GM12864 (cell line): Measurements from ENCODE around the gene STAT3.
A peak's percentile ranks its signal among the peaks of the same experiment; 100 is the strongest.

Source experiments
- DNase-seq: peaks from one replicate; pipeline ENCODE4 v3.0.0-alpha.2; 2011; ENCODE audit warnings: low read depth
- H3K4me3 ChIP-seq: 2 replicates; pipeline ENCODE4 v1.5.1; 2011; ENCODE audit warnings: mild to moderate bottlenecking, low read depth, low read length, control low read depth
- TF ChIP-seq, protein P1 (sequence below): IDR thresholded peaks from 2 replicates; pipeline ENCODE4 v1.5.1; 2011; ENCODE audit warnings: low read depth, mild to moderate bottlenecking, moderate library complexity, low read length, control low read depth, inconsistent platforms; ENCODE audit errors: missing control alignments

STAT3 gene

DNA sequence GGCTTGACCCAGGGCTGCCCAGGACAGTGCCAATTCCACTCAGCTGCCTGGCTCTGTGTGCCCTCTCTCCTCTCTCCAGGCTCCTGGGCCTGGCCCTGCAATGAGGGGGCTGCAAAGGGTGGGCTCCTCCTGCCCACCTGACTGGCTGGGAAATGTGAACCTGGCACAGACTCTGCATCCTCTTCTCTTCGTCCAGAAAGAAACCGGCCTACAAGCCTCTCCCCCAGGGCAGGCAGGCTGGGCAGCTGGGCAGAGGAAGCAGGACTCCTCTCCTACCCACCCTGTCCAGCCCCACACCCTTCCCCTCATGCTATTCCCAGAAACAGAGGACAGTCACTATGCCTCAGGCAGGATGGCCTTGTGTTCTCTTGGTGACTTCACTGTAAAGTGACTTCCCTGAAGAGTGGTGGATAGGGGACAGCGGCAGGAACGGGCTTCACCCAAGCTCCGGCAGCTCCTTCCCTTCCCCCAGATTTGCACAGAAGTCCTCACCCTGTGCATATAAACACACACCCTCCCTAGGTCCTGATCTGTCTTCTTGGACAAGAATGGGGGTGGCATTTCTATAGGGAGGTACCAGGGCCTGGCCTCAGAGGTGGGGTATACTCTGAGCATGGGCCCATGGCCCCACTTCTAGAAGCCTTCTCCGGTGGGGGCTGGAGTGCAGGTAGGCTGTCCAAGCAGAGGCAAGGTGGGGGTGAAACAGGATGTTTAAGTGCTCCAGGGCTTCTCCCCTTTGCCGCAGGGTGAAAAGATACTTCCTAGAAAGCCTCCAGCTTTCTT lies 104.8 kb downstream of the STAT3 start:
- H3K4me3 ChIP-seq = no peak overlapping the region
- no peak for DNase-seq

DNA sequence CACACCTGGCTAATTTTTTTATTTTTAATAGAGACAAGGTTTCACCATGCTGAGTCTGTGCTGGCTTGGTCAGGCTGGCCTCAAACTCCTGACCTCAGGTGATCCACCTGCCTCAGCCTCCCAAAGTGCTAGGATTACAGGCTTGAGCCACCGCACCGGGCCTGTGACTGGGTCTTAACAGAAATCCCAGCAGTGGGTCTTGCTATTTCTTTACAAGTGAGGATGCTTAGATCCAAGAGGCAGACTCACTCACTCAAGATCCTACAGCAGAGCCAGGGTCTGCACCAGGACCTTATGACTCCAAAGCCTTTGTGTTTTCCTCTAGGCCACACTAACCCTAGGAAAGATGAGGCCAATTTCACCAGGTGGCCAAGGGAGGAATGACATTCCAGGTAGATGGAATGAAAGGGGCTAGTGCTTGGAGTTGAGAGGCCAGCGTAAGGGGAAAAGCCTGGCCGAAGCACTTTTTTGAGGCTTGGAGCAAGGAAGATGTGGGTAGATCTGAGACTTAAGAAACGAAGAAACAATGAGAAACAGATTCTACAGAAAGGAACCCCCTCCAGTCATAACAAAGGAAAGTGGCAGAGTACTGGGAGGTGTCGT lies 105.7 kb downstream of the STAT3 start:
- DNase-seq = no peak
- H3K4me3 ChIP-seq = no peak overlapping the region
- TF ChIP-seq, protein P1, sequence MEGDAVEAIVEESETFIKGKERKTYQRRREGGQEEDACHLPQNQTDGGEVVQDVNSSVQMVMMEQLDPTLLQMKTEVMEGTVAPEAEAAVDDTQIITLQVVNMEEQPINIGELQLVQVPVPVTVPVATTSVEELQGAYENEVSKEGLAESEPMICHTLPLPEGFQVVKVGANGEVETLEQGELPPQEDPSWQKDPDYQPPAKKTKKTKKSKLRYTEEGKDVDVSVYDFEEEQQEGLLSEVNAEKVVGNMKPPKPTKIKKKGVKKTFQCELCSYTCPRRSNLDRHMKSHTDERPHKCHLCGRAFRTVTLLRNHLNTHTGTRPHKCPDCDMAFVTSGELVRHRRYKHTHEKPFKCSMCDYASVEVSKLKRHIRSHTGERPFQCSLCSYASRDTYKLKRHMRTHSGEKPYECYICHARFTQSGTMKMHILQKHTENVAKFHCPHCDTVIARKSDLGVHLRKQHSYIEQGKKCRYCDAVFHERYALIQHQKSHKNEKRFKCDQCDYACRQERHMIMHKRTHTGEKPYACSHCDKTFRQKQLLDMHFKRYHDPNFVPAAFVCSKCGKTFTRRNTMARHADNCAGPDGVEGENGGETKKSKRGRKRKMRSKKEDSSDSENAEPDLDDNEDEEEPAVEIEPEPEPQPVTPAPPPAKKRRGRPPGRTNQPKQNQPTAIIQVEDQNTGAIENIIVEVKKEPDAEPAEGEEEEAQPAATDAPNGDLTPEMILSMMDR = no peak

More for the DNA sequence above, 104.8 kb downstream of the STAT3 start:
- TF ChIP-seq, protein P1 = no peak

- TF ChIP-seq, protein P1 = no peak
- H3K4me3 ChIP-seq = no peak overlapping the region
- DNase-seq = no peak
Observed at GRCh38 chr17:42281571-42282096, 106.6 kb downstream of the STAT3 start.

GRCh38 chr17:42279776-42280630 lies 108.2 kb downstream of the STAT3 start:
- no peak overlapping the region for H3K4me3 ChIP-seq
- TF ChIP-seq, protein P1 = no peak
- no peak for DNase-seq

- H3K4me3 ChIP-seq = no peak overlapping the region
- TF ChIP-seq, protein P1 = no peak
- no peak for DNase-seq
Observed at GRCh38 chr17:42277342-42277712, 110.9 kb downstream of the STAT3 start.

DNA sequence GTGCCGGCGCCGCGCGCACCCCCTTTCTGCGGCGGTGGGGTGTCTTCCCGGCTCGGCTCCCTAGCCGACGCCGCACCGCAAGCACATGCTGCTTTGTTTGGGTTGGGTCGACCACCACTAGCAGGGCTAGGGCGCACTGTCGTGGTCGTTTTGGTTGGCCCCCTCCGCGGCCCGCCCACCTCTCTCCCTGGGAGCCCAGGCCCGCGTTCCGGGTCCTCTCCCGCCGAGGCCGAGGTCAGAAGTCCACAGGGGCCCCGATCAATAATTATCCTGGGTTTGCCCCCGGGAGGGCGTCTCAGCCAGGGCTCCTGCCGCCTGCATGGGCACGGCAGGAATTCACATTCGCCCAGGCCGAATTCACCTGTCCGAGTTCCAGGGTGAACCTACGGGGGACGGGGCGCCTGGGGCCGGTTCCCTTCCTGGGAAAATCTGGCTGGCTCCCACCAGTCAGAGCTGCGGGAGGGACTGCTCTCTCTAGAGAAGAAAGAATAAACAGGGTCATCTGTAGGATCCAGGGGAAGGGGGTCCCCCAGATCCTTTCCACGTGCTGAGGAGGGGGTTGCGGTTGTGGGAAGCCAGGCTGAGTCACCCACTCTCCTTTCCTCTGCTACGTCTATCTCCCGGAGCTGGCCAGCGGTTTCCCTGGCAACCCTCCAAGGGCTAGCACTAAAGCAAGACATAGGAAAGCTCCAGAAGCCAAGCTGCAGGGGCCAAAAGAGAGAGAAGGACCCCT lies 111.5 kb downstream of the STAT3 start:
- H3K4me3 ChIP-seq = peak overlapping the region; percentile 78
- DNase-seq = no peak

More for the DNA sequence above, 111.5 kb downstream of the STAT3 start:
- TF ChIP-seq, protein P1 = no peak
